OCI-LY1 (cell line): ENCODE data around the gene L3MBTL1.

Source experiments
- CTCF ChIP-seq: fragments of 200-600 bp; sonication (generic), shearing (Covaris generic); IDR thresholded peaks from 2 replicates; pipeline ENCODE4 v1.5.1; 2017; ENCODE audit warnings: mild to moderate bottlenecking, antibody characterized with exemption, low read length, moderate library complexity, mixed read lengths
- EZH2 ChIP-seq: fragments of 200-600 bp; sonication (generic), shearing (Covaris generic); IDR thresholded peaks from 2 replicates; pipeline ENCODE4 v1.8.0; 2017; ENCODE audit warnings: borderline replicate concordance, mixed run types, mild to moderate bottlenecking, antibody characterized with exemption, low read length, moderate library complexity, mixed read lengths

GRCh38 chr20:43543138-43543537 is 35.6 kb downstream of the L3MBTL1 start:
- TF ChIP-seq CTCF = no peak
- TF ChIP-seq EZH2 = no peak
